ENCODE data around the gene RAPH1.

DNA sequence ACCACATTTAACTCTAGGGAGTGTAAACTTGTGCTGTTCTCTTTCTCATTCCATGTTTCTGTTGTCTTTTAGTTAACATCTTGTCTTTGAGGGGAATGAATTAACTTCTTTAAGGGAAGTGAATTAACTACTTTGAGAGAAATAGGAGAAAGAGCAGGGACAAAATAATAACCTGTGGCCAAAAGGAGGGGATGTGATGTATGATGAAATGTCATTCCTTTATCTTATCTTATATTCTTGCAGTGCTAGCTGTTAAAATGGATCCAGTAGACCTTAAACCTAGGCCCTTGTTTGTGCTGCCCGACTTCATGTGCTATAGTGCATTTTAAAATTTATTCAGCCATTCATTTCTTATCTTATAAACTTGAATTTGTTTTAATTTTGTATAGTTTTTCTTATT, 188.5 kb downstream of the RAPH1 start:
- TF ChIP-seq EZH2 (IDR thresholded peaks at IDR 0.05; ENCODE audit: low read depth, unreplicated experiment) (no peak), CTCF (conservative IDR thresholded peaks at IDR 0.05; ENCODE audit: low read depth in 2 of 2) (no peak), ZNF114 (CRISPR knock-in tag; IDR thresholded peaks at IDR 0.05) (no peak), POLR2AphosphoS5 (IDR thresholded peaks at IDR 0.05; ENCODE audit: low read depth) (no peak), ETS1 (IDR thresholded peaks at IDR 0.05) (no peak), JUNB (IDR thresholded peaks at IDR 0.05; ENCODE audit: unreplicated experiment) (no peak), EZH2phosphoT487 (IDR thresholded peaks at IDR 0.05; ENCODE audit: unreplicated experiment) (no peak)
- TF ChIP-seq, protein P1, sequence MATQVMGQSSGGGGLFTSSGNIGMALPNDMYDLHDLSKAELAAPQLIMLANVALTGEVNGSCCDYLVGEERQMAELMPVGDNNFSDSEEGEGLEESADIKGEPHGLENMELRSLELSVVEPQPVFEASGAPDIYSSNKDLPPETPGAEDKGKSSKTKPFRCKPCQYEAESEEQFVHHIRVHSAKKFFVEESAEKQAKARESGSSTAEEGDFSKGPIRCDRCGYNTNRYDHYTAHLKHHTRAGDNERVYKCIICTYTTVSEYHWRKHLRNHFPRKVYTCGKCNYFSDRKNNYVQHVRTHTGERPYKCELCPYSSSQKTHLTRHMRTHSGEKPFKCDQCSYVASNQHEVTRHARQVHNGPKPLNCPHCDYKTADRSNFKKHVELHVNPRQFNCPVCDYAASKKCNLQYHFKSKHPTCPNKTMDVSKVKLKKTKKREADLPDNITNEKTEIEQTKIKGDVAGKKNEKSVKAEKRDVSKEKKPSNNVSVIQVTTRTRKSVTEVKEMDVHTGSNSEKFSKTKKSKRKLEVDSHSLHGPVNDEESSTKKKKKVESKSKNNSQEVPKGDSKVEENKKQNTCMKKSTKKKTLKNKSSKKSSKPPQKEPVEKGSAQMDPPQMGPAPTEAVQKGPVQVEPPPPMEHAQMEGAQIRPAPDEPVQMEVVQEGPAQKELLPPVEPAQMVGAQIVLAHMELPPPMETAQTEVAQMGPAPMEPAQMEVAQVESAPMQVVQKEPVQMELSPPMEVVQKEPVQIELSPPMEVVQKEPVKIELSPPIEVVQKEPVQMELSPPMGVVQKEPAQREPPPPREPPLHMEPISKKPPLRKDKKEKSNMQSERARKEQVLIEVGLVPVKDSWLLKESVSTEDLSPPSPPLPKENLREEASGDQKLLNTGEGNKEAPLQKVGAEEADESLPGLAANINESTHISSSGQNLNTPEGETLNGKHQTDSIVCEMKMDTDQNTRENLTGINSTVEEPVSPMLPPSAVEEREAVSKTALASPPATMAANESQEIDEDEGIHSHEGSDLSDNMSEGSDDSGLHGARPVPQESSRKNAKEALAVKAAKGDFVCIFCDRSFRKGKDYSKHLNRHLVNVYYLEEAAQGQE (IDR thresholded peaks at IDR 0.05; ENCODE audit: unreplicated experiment), result no peak

All from GM23338 (cell line).